GM21786 (cell line): ENCODE data around the gene RAB2B.
A peak's percentile ranks its signal among the peaks of the same experiment; 100 is the strongest.

ENCODE experiments used
- ATAC-seq: cut with Tn5 transposase; IDR thresholded peaks from one replicate; pipeline ENCODE4 v1.9.1; 2021; ENCODE audit not compliant: unreplicated experiment

RAB2B gene

DNA sequence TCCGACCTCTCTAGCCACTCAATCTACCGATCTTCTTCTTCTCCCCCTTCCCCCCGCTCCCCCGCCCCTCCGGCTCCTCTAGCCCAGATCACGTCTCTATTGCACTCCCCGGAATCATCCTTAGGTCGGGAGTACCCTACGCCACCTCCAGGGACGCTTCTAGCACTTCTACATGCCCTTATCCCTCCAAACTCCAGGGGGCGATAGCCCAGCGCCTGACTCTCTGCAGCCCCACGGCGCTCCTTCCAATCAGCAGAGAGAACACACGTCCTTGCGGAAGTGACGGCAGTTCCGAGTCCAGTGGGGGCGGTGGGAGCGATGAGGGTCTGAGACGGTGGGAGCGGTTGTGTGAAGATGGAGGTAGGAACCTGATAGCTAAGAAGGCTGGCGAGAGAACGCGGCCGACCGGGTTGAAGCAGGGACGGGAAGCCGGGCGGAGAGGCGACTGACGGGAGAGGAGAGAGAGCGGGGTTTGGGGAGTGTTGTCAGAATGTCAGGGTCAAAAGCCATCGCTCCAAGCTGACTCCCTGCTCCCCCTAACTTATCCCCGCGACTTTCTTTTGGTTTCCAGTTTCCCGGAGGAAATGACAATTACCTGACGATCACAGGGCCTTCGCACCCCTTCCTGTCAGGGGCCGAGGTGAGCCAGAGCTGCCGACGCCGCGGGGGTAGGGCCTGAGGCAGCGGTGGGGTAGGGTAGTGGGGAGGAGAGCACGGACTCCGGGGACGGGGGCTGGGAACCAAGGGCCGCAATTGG is at the start of gene RAB2B, which contains the start of gene TOX4:
Gene RAB2B, minus strand, starts transcription at position 35 of the 757 bp plus-strand sequence. CDS start 87 bp downstream, outside the sequence.
Gene TOX4, plus strand, starts transcription at position 271 of the 757 bp plus-strand sequence. Its CDS starts 84 bp downstream, at position 355.
- ATAC-seq, result peak; percentile 100

- ATAC-seq, result peak; percentile 61
These were observed 49.4 kb upstream of the RAB2B start, which contains the start of gene SALL2 for GRCh38 chr14:21525962-21526671. Gene SALL2 (minus strand): TSS chr14:21526346. CDS start chr14:21526127, 219 bp downstream.

DNA sequence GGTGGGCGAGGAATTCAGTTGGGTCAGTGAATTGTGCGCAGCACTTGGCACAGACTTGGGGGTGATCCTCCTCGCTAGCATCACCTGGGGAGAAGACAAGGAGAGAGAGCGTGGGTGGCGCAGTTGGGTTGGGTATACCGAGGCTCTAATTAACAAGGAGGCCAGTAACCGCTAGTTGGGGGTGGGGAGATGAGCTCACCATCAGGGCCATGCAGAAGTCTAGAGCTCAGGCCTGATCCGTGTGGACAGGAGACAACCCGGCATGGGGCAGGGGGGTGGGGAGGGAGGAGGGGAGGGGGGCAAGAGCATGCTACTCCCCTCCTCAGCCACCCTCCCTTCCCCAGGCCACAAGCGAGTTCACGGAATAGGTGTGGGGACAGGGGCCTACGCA is 48.8 kb upstream of the RAB2B start:
- no peak for ATAC-seq

DNA sequence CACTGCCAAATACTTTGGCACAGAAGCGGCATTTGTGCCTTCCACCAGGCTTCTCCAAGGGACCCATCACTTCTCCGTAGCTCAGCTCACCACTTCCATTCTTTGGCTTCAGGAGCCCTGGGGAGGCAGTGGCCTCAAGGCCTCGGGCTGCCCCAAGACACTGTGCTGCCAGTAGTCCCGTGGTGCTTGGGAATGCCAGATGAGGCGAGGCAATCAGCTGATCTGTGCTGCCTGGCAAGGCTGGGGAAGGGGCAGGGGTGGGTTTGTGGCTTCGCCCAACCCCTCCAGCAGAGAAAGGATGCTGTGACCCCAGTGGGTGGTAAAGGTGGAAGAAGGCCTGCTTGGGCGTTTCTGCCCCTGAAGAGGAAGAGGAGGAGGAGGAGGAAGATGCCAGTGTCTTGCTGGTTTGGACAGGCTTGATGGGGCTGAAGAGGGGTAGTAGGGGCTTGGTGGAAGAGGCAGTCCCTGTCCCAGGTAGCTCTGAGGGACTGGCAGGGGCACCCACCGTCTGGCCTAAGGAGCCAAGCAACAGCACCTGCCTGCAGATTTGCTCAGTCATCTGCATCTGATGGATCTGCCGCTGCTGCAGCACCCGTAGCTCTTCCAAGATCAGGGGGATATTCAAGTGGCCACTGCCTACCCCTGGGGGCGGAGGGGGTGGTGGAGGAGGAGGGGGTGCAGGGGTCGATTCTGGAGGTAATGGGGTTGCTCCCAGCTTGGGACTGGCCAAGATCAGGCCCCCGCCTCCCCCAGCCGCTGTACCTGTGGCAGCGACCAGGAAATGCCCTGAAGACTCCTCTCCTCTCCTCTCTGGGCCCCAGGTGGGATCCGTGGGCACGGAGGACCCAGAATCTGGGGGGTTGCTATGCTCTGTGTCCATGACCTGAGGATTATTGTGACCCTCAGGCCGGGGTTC is 48.1 kb upstream of the RAB2B start:
- ATAC-seq, result no peak

- ATAC-seq, result no peak
These were observed 46.4 kb upstream of the RAB2B start for GRCh38 chr14:21523203-21523602.

DNA sequence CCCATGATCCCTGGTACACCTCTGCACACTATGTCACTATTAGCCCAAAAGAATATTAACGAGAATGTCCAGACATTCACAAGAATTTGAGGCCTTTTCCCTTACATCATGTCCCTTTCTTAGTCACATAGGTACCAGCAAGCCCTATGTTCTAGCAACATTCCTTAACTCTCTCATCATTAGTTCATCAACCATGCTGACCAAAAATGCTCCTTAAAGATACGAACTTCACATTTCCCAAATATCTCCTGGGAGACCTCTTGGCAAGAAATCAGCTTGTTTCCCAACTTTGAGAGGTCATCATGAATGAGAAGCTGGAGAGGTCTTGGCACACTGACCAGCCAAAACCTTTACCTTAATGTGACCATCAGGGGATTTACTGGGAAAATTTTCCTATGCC is 44.7 kb upstream of the RAB2B start:
- no peak for ATAC-seq

DNA sequence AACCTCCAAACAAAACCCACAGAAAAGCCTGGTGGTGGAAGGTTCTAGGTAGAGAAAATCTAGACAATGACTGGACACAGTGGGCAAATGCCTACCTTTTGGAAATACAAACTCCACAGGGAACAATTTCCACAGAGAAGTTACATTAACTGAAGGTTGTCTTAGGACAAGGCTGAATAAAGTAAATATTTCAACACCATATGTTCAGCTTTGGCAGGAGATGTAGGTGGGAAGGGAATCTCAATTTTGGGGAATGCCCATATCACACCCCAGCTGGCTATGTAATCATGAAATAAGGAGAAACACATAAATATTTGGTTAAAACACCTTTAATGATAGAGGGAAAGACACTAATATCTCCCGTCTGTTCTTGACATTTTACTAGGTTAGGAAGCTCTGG is 44.0 kb upstream of the RAB2B start:
- ATAC-seq, result no peak

- ATAC-seq, result no peak
These were observed 42.0 kb upstream of the RAB2B start for GRCh38 chr14:21518725-21519124.

GRCh38 chr14:21514341-21514740 is 37.6 kb upstream of the RAB2B start:
- ATAC-seq, result no peak

DNA sequence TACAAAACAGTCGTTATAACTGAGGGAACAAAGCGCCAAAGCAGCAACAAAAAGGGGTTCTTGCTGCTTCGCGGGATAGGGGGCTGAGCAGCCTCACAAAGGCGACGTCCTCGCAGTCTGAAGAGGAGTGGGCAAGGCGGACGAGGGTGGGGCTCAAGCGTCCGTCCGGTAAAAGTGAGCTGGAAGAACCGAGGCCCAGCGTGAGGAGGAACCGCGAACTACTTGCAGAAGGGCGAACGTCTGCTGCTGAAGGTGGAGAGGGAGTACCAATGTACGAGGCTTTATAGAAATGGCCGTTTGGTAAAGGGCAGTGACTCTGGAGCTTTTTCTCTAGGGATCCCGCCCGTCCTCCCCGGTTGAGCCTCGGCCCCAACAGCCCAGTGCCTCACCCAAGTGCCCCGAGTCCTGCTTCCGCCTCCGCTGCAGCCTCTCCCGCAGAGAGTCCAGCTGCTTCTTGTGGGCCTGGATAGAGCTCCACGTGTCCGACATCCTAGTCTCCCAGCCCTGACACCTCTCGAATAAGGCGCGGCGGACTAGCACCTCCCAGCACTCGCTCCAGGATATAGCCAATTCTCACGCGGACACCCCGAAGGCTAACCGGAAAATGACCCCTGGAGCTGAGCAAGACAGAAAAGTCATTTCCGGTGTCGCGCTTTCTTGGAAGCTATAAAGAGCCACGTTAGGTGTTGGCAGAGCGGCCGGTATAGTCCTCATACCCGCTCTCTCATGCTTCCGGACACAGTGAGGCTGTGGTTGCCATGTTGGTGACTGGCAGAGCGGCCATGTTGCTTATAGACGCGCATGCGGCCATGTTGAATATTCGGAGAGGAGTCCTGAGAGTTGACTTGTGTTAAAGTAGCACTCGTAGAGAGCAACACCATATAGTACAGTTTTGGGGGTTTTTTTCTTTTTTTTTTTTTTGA is 34.2 kb upstream of the RAB2B start, which contains the start of gene METTL3:
Gene METTL3, minus strand, starts transcription at position 606 of the 923 bp plus-strand sequence. Its CDS starts 117 bp downstream, at position 489.
- ATAC-seq, result peak; percentile 98

GRCh38 chr14:21509432-21510143 is 32.8 kb upstream of the RAB2B start:
- no peak for ATAC-seq

GRCh38 chr14:21506557-21506956 is 29.8 kb upstream of the RAB2B start:
- ATAC-seq, result no peak

- peak; percentile 88 for ATAC-seq
These were observed 28.3 kb upstream of the RAB2B start for GRCh38 chr14:21505012-21505553.

DNA sequence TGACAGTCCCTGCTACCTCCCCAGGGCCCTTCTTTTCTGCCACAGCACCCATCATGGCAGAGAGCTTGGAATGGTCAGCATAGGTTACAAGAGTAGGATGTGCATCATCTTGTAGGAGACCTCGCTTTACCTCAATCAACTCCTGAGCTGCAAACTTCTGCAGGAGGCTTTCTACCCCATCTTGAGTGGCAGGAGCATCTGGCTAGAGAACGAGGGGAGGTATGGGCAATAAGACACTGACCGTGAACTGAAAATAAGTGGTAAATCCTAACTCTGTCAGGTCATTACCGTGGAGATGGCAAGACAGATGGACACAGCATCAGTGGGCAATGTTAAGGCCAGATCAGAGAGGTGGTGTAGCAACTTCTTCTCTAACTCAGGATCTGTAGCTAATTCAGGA is 26.6 kb upstream of the RAB2B start:
- ATAC-seq, result no peak

DNA sequence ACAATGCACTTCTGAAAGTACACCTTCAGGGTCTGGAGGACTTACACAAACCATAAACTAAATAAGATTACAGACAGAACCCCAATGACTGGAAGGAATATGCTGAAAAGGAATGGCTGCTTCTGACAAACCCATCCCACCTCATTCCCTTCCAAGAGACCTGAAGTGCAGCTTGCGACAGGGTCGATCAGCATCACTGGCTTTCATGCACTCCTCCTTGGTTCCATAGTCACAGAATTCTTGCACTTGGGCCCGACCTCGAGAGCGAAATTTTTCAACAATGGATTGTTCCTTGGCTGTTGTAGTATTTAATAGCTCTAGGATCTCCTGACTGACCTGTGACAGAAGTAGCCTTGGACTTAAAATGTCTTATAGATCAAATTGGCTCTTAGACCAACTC is 24.8 kb upstream of the RAB2B start:
- ATAC-seq, result no peak

DNA sequence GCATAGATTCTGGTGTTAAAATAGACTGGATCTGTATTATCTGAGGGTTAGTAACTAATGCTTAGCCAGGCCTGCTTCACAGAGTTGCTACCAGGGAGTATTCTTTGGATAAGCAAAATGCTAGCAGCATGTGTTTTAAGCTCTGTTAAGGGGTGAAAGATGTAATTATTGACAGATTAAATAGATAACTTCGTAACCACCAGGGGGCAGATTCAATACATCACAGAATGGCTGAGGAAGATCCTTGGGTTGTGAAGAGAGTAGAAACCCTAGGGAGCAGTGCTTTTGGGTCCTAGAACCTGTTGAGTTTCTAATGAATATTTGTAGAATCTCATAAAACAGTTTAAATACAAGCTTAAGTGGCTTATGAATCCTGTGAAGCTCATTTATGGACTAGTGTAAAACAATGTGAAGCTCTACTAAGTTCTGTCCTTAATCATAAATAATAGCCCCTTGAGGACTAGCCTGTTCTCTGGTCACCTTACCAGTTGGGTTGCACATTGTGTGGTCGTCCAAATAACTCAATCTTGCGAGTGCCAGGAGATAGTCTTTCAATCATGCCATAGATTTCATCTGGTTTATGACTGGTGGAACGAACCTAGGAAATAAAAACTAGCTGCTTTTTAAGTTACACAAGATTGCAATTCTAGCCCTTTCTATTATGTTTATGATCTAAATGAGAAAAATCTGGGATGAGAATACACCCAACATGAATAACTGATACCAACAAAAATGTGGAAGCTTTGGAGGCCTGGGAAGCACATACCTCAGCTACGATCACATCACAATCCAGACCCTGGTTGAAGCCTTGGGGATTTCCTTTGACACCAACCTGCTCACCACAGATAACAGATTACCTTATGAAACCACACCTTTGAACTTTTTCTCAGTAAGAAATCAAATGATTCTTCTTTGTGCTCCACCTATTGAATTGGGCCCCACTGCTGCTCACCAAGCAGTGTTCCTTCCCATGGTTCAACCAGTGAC is 22.1 kb upstream of the RAB2B start:
- peak; percentile 53 for ATAC-seq

DNA sequence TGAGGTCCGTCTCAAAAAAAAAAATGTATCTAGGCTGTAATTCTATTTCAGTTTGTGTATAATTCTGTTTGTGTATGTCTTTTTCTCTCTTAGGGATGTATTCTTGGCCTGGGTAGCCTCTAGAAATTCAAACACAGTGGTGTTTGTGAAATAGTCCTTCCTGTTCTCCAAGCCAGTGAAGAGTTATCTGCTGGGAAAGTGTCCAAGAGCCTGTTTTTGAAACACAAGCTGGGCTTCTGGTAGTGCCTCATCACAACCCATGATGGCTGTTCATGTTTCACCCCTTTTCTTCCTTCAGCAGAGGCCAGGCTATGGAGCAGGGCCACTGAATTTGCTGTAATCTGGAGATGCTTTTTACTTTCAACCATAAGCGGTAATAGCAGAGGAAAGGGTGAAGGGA is 19.7 kb upstream of the RAB2B start:
- ATAC-seq, result no peak
